Measurements from ENCODE around the gene MLXIP. TPM values are rescaled to one million over a fixed set of nuclear protein-coding genes. Genes with fewer than 3 reads are reported as not detected.

The MLXIP gene
- total and polyA plus RNA-seq, 2 donors (not counting 3 experiments of a cell fraction or from before 2014, with no cell fraction given): 22.0 to 72.5 TPM

- Histone ChIP-seq H3K4me1 (ENCODE audit: control insufficient read depth, extremely low read depth, insufficient read depth, low read length) (peaks cover 31% of the 10 kb centered on the region), H3K9ac (replicated peaks; ENCODE audit: extremely low read depth, insufficient read depth, low read length) (no peak overlapping the region), H3K4me2 (ENCODE audit: insufficient read depth, low read length) (no peak overlapping the region), H3K9me1 (replicated peaks; ENCODE audit: control insufficient read depth, extremely low read depth, insufficient read depth, low read length) (no peaks in the 10 kb centered on the region), H3K27me3 (ENCODE audit: control insufficient read depth in 2 of 2, insufficient read depth in 2 of 2, low read length in 2 of 2) (no peaks in the 10 kb centered on the region), H3K9me3 (replicated peaks; ENCODE audit: control insufficient read depth, insufficient read depth, low read length) (no peaks in the 10 kb centered on the region), H3K79me2 (ENCODE audit: control insufficient read depth, insufficient read depth, low read length) (peaks cover 69% of the 10 kb centered on the region), H4K20me1 (replicated peaks; ENCODE audit: control insufficient read depth, extremely low read depth, insufficient read depth, low read length) (no peaks in the 10 kb centered on the region), H2AFZ (ENCODE audit: low read depth, low read length) (no peak overlapping the region), H3K4me3 (replicated peaks in 1 of 3; ENCODE audit: insufficient read depth in 1 of 3, low read depth in 1 of 3, low read length in 3 of 3) (no peak overlapping the region), H3K36me3 (ENCODE audit: control insufficient read depth in 2 of 2, extremely low read depth in 1 of 2, insufficient read depth in 2 of 2, low read length in 2 of 2) (no peaks in the 10 kb centered on the region), H3K27ac (ENCODE audit: insufficient read depth, low read depth, low read length) (no peak overlapping the region)
- TF ChIP-seq, protein P1, sequence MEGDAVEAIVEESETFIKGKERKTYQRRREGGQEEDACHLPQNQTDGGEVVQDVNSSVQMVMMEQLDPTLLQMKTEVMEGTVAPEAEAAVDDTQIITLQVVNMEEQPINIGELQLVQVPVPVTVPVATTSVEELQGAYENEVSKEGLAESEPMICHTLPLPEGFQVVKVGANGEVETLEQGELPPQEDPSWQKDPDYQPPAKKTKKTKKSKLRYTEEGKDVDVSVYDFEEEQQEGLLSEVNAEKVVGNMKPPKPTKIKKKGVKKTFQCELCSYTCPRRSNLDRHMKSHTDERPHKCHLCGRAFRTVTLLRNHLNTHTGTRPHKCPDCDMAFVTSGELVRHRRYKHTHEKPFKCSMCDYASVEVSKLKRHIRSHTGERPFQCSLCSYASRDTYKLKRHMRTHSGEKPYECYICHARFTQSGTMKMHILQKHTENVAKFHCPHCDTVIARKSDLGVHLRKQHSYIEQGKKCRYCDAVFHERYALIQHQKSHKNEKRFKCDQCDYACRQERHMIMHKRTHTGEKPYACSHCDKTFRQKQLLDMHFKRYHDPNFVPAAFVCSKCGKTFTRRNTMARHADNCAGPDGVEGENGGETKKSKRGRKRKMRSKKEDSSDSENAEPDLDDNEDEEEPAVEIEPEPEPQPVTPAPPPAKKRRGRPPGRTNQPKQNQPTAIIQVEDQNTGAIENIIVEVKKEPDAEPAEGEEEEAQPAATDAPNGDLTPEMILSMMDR (IDR thresholded peaks at IDR 0.05; ENCODE audit: extremely low read depth in 1 of 2, insufficient read depth in 1 of 2, low read depth in 1 of 2, low read length in 2 of 2): no peak
- no peak for TF ChIP-seq POLR2AphosphoS5 (IDR thresholded peaks at IDR 0.05; ENCODE audit: insufficient read depth, low read depth, low read length)
- no peak for TF ChIP-seq FOS (IDR thresholded peaks at IDR 0.05; ENCODE audit: borderline replicate concordance, insufficient read depth, low read length)
- TF ChIP-seq JUN (IDR thresholded peaks at IDR 0.05; ENCODE audit: borderline replicate concordance, insufficient read depth, insufficient read length, low read depth): no peak
- TF ChIP-seq EZH2 (IDR thresholded peaks at IDR 0.05; ENCODE audit: borderline replicate concordance, low read depth, low read length, severe bottlenecking): no peak
- TF ChIP-seq, protein P2, sequence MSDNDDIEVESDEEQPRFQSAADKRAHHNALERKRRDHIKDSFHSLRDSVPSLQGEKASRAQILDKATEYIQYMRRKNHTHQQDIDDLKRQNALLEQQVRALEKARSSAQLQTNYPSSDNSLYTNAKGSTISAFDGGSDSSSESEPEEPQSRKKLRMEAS (IDR thresholded peaks at IDR 0.05; ENCODE audit: insufficient read depth, insufficient read length): no peak
- TF ChIP-seq MYC (IDR thresholded peaks at IDR 0.05; ENCODE audit: low read depth, low read length): no peak
- TF ChIP-seq POLR2A (IDR thresholded peaks at IDR 0.05; ENCODE audit: low read depth, low read length): no peak
- TF ChIP-seq GATA2 (IDR thresholded peaks at IDR 0.05; ENCODE audit: insufficient read depth, insufficient read length, low read depth, low read length): no peak
- FAIRE-seq (no peak), DNase-seq (ENCODE audit: low read depth, low spot score) (no peak)
- dilution Hi-C loops (cut with MboI; ENCODE audit: extremely low pct_ligation_motif_present, low sequenced_read_pairs): no loop called here
- ChIA-PET POLR2A (interaction anchor here (0.6 kb wide), 1 partner anchor 56 kb away, joined by 3 read pairs; no protein-coding TSS in a partner anchor), CTCF (interaction anchor here (1.2 to 3.9 kb wide), 3 partner anchors 11 to 45 kb away, joined by 5 to 30 read pairs (median 18); no protein-coding TSS in a partner anchor)
- no TSS peak for BruUV-seq (replicated peaks)
- intact Hi-C loops (cut with micrococcal nuclease): no loop called here
Observed at GRCh38 chr12:122099280-122099749, 20.8 kb downstream of the MLXIP start.

All from endothelial cell of umbilical vein (primary cell).